GM12874 (cell line): Measurements from ENCODE around the gene H19.

Experiments used
- TF ChIP-seq, protein P1 (sequence below): IDR thresholded peaks from 2 replicates; pipeline ENCODE4 v1.5.1; 2011; ENCODE audit warnings: low read depth, mild to moderate bottlenecking, control low read depth, low read length, moderate library complexity; ENCODE audit not compliant: insufficient read depth

The H19 gene

DNA sequence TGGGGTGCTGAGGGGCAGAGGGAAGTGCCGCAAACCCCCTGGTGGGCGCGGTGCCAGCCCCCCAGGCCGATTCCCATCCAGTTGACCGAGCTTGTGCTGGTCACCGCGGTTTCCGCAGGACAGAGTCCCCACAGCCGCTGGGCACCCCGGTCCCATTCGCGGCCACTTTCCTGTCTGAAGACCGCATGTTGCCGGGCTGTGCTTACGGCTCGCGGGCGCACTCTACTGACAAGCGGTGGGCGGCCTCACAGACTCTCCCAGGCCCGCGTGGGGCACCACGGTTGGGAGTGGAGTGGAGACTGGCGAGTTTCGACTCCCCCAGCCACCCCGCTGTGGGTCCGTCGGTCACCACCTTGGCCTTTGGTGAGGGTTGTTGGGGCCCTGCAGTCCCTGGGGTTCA, 648 bp upstream of the H19 start:
- TF ChIP-seq, protein P1, sequence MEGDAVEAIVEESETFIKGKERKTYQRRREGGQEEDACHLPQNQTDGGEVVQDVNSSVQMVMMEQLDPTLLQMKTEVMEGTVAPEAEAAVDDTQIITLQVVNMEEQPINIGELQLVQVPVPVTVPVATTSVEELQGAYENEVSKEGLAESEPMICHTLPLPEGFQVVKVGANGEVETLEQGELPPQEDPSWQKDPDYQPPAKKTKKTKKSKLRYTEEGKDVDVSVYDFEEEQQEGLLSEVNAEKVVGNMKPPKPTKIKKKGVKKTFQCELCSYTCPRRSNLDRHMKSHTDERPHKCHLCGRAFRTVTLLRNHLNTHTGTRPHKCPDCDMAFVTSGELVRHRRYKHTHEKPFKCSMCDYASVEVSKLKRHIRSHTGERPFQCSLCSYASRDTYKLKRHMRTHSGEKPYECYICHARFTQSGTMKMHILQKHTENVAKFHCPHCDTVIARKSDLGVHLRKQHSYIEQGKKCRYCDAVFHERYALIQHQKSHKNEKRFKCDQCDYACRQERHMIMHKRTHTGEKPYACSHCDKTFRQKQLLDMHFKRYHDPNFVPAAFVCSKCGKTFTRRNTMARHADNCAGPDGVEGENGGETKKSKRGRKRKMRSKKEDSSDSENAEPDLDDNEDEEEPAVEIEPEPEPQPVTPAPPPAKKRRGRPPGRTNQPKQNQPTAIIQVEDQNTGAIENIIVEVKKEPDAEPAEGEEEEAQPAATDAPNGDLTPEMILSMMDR, result no peak

DNA sequence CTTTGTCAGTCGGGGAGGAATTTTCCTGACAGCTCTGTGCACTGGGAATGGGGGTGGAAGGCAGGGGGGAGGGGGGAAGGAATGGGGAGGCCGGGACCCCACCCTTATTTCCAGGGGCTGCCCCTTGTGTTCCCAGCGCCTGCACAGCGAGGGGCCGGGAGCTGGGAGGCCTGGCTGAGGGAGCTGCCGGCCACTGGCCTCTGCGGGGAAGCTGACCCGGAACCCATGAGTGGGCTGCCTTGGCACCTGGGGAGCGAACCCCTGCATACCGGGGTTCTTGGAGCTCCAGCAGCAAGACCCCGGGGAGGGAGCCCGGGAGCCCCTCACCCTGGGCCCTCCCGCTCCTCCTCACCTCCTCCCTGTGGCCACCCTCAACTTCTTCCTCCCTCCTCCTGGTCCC, 3.5 kb downstream of the H19 start:
- TF ChIP-seq, protein P1, result no peak

DNA sequence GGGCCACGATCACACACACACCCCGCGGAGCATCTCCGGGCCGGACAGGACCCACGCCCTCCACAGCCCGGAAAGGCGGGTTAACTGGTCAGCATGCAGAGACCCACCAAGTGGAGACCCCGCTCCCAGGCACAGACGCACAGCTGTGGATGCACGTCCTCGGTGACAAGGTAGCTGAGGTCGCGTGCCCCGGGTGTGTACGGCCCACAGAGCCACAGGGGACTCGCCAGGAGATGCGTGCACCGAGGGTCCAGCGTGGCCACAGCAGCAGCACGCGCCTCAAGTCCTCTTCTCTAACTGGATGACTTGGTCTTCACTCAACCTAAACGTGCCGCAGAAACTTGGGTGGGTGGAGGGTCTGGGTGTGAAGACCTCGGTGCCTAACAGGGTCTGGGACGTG, 5.5 kb downstream of the H19 start:
- TF ChIP-seq, protein P1, result no peak

DNA sequence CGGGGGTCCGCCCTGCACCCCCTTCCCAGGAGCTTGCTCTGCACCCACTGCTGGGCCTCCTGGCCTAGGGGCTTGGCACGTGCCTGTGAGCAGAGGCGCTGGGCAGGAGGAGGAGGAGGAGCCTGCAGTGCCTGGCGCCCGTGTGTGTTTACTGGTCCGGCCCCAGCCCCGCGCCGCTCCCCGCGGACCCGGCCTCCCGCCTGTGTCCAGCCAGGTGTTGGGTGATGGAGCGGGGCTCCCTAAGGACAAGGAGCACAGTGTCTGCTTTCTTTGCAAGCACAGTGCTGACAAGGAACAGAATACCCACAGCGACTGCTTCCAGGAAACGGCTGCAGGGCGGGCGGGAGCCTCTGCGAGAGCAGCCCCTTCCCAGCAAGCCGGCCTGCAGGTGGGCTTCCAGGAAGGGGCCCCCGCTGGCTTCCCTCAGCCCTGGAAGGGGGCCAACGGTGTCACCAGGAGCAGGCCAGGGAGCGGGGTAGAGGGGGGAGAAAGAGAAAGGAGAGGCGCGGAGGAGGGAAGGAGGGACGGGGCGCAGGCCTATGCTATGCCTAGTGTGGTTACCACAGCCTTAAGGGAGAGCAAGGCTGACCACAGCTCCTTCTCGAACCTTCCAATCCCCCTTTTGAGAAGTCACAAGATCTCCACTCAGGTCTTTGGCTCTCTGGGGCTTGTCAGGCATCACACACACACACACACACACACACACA, 6.6 kb downstream of the H19 start:
- TF ChIP-seq, protein P1, result no peak

DNA sequence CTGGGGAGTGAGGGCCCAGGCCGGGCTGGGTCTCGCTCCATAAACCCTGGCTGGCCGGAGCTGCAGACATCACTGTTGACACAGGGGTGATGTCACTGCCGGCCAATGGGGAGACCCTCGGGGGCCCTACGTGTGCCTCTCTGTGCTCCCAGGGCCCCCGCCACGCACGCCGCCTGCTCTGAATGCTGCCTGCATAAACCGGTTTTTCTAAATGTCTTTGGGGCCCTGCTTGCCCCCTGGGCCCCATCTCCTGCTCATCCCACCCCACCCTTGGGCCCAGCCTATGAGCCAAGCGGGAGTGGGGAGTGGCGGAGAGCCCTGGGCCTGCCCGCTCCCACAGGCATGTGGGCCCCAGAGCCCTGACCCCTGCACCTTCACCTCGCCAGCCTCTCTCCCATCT, 7.7 kb downstream of the H19 start:
- TF ChIP-seq, protein P1, result no peak

DNA sequence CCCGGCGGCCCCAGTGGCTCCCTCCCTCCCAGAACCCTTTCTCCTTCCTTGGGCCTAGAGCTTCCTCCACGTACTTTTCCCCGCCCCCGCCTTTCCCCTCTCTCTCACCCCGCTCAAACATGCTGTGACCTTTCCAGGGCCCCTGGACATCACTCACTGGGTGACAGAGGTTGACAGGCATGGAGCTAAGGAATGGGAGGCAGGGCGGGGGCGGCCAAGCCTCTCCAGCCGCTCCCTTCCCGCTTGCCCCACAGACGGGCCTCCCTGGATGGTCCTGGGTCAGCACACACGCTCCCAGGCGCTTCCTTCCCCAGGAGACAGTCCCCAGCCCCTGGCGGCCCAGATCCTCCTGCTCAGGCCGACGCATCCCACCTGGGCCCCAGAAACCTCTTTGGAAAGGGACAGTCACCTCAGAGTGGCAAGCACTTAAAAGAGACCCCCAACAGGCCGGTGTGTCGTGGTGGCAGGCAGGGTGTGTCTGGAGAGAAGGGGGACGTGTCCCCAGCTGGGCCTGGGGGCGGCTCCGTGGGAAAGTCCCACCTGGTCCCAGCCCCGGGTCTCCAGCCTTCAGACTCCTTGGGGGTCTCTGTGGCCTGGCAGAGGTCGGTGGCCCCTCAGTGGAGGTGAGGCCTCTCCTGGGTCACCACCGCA, 8.8 kb downstream of the H19 start:
- TF ChIP-seq, protein P1, result no peak

DNA sequence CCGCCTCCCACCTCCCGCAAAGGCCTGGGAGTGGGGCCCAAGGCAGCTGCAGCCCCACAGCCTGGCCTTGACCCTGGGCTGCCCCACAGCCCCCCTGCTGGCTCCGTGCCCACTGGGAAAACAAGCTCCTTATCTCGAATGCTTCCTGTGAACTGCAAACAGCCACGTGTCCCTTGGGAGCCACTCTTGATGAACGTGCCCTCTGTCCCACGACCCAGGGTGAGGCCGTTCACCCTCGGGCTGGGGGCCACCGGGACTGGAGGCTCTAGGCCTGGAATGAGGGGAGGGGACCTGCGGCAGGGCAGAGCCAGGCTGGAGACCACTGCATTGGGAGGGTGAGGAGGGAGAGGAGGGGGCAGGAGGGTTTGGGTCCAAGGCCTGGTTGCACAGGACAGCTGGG, 9.5 kb downstream of the H19 start:
- TF ChIP-seq, protein P1, result no peak
